HG02973 (cell line): ENCODE measurements around the gene PDE4D.

Source experiments
- ATAC-seq: cut with Tn5 transposase; IDR thresholded peaks from one replicate; pipeline ENCODE4 v1.9.1; 2021; ENCODE audit warnings: moderate library complexity; ENCODE audit not compliant: unreplicated experiment

The PDE4D gene

DNA sequence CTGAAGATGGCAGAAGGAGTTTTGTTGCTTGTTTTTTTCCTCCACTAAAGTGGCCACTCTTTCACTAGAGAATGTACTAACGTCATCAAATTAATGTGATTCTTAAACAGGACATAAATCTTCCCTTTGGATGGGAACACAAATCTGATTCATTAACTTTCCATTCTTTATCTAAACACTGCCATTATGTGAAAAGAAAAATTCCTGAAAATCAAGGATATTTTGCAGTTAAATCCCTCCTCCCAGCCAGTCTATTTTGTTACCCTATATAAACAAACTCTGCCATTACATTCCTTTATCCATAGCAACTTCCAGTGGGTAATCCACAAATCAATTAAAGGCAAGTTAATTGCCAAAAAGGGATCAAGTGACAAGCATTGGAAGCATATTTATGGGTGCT lies 546.5 kb downstream of the PDE4D start:
- ATAC-seq, result no peak

- no peak for ATAC-seq
These were observed 547.0 kb downstream of the PDE4D start for GRCh38 chr5:59346514-59346913.

- ATAC-seq, result no peak
These were observed 551.3 kb downstream of the PDE4D start for GRCh38 chr5:59342181-59342580.

DNA sequence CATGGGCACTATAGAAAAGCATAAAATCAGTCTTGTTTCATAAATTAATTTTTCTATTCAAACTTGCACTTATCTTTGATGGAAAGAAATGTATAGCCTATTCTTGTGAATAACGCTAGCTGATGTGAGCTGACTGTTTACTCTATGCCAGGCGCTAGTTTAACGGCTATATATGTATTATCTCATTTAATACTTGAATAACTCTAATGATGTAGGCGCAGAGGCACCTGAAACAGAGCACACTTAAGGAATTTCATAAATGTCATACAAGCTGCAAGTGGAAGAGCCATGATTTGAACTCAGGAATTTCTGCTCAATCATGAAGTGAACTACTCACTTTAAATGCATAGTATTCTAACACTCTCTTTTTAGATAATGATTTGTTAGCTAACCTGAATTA lies 551.8 kb downstream of the PDE4D start:
- no peak for ATAC-seq

GRCh38 chr5:59341155-59341554 lies 552.4 kb downstream of the PDE4D start:
- no peak for ATAC-seq

DNA sequence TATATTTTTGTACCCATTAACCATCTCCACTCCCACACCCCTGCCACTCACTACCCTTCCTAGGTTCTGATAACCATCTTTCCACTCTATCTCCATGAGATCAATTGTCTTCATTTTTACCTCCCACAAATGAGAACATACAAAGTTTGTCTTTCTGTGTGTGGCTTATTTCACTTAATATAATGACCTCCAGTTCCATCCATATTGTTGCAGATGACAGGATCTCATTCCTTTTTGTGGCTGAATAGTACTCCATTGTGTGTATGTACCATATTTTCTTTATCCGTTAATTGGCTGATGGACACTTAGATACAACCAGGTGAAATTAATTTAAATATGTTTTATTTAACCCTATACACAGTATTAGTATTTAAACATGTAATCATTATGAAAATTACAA lies 552.9 kb downstream of the PDE4D start:
- ATAC-seq, result no peak

DNA sequence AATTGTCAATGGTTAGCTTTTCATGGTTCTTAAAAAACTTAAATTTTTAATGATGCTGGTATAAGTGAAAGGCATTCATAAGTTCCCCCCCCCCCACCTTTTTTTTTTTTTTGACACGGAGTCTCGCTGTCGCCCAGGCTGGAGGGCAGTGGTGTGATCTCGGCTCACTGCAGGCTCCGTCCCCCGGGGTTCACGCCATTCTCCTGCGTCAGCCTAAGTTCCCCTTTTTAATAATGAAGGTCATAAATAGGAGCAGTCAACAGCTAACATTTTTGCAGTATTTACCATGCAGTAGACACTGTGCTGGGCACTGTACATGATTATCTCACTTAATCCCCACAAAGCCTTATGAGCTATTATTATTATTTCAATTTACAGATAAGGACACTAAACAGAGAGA lies 556.3 kb downstream of the PDE4D start:
- no peak for ATAC-seq

DNA sequence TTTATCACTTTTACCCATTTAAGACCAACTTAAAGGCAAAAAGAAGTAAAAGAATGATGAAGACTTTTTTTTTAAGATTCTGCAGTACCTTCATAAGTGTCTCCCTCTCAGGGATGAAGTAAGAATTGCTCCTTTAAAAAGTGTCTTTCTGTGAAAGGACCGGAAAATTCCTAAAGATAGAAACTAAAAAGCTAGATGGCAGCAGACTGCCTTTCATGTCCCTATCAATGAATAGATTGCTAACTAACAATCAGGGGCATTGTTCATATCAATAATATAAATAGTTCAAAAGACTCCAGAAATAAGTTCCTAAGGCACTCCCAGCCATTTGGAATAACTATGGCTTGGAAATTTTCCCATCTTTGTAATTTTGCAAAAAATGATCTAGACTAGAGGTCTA lies 558.0 kb downstream of the PDE4D start:
- ATAC-seq, result no peak

DNA sequence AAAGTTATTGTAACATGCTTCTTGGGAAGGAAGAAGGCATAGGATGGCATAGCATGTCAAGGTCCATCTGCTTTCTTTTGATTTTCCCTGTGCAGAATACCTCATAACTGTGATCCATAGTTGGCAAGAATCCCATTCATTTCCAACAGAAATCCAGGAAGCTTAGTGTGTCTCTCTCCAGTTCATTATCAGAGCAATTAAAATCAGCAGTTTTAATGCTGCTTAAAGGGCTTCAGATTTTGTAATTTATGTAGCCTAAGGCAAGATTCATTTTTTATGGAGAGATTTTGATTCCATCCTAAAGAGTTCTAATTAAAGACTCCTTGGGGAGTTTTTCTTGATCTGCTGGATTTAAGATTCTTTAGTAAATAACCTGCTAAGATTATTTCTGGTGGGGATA lies 560.1 kb downstream of the PDE4D start:
- no peak for ATAC-seq

- no peak for ATAC-seq
These were observed 561.1 kb downstream of the PDE4D start for GRCh38 chr5:59332236-59332973.

GRCh38 chr5:59330680-59331079 lies 562.8 kb downstream of the PDE4D start:
- no peak for ATAC-seq

GRCh38 chr5:59328709-59329296 lies 564.7 kb downstream of the PDE4D start:
- ATAC-seq, result no peak

GRCh38 chr5:59327191-59327980 lies 566.1 kb downstream of the PDE4D start:
- ATAC-seq, result no peak

- ATAC-seq, result no peak
These were observed 566.9 kb downstream of the PDE4D start for GRCh38 chr5:59326596-59326995.

- ATAC-seq, result no peak
These were observed 568.5 kb downstream of the PDE4D start for GRCh38 chr5:59325070-59325469.

DNA sequence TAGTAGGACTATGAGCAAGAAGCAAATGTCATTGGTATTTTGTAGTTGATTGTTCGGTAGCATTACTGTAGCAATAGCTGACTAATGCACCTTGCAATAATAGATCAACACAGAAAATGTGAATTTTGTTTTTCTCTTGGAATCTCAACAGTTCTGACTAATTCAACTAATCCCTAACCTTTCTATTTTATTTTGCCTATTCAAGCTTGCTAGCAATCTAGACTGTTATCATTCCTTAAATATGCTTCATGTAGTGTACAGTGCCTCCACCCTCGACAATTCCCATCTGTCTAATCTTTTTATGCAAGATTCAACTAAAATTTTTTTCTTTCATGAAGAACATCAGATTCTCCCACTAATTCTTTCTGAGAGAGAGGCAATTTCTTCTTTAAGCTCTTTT lies 570.6 kb downstream of the PDE4D start:
- ATAC-seq, result no peak

GRCh38 chr5:59322058-59322457 lies 571.5 kb downstream of the PDE4D start:
- ATAC-seq, result no peak

DNA sequence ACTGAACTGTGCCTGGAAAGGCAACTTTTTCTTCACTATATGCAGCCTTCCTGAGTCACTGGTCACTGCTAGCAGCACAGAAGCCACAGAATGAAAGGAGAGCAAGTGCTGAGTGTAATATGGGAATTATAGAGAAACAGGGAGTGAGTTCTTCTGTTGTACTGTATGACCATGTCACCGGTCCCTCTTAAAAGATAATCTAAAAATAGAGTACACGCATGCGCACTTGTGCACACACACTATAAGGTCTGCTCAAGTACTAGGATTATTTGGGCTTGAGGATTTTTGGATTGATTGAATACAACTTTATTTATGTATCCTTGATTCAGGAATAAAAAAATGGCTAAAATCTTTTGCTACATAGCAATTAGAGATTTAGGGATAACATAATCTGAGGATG lies 571.9 kb downstream of the PDE4D start:
- ATAC-seq, result no peak

DNA sequence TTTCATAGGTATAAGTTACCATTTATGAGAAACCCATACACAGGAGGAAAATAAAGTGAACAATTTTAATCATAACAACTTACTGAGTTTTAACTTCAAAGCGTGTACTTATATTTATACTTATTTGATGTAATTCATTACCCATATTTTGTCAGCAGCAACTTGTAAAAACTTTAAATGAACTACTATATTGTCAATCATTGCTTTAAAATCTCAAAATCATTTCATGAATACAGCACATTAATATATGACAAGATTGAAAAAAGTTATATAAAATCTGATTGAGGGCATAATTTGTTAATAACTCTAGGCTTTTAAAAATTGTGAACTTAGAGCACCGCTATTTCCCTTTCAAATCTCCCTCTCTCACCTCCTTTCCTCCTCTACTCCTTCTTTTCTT lies 573.1 kb downstream of the PDE4D start:
- ATAC-seq, result no peak

- no peak for ATAC-seq
These were observed 574.3 kb downstream of the PDE4D start for GRCh38 chr5:59319250-59319649.

DNA sequence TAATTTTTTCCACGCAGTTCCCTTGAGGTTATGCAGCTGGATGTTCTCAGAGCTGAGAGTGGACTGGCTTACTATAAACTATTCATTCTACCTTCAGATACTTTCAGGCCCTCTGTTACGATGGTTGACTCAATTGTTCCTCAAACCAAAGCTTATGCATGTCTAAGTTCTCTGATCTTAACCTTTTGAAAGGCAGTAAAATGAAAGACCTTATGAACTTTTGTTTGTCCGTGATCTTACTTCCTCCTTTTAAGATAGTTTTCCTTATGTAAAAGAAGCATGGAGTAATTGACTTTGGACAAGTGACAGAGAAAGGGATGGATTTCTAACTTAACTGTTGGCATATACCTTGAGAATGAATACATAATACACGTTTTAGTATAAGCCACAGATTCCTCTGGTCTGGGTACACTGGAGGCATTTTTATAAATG lies 575.7 kb downstream of the PDE4D start:
- no peak for ATAC-seq
